H1 (cell line): ENCODE measurements around the gene RABEPK. TPM values are rescaled to one million over a fixed set of nuclear protein-coding genes. Genes with fewer than 3 reads are reported as not detected.

ENCODE experiments used
- CTCF ChIA-PET: fragments of 300-600 bp; sonication (Branson Sonifier 250); formaldehyde crosslinking; loops from one replicate; lab custom pipeline; 2021; ENCODE audit not compliant: partially characterized antibody; lab: Charles Lee
- POLR2A ChIA-PET: fragments of 300-600 bp; sonication (Branson Sonifier 250); formaldehyde crosslinking; loops from one replicate; lab custom pipeline; 2021; ENCODE audit warnings: inconsistent platforms; ENCODE audit not compliant: partially characterized antibody; lab: Charles Lee
- DNase-seq, 2 experiments: peaks; one replicate each; pipeline versions ENCODE4 v3.0.0 to v3.0.0-alpha.2; 2010 to 2022; ENCODE audit warnings: low spot score in 2 of 2, low read depth in 1 of 2, mixed read lengths in 1 of 2
- FAIRE-seq: peaks from 2 replicates; lab custom pipeline; 2011; peaks lifted over from hg19 to GRCh38; lab: Jason Lieb, UNC
- H2AFZ ChIP-seq: 2 replicates; pipeline ENCODE4 v1.8.1; 2012; ENCODE audit warnings: low read length, inconsistent platforms
- H2AK5ac ChIP-seq: 2 replicates; pipeline ENCODE4 v1.6.1; 2013; ENCODE audit warnings: low read depth, low read length
- H2BK120ac ChIP-seq: replicated peaks from 2 replicates; pipeline ENCODE3; 2013; ENCODE audit warnings: low read depth, low read length, inconsistent platforms
- H2BK12ac ChIP-seq: 2 replicates; pipeline ENCODE4 v1.6.1; 2013; ENCODE audit warnings: low read depth, low read length
- H2BK15ac ChIP-seq: 2 replicates; pipeline ENCODE4 v1.6.1; 2013; ENCODE audit warnings: low read length
- H2BK20ac ChIP-seq: 2 replicates; pipeline ENCODE4 v1.6.1; 2013; ENCODE audit warnings: low read length
- H2BK5ac ChIP-seq: 2 replicates; pipeline ENCODE4 v1.6.1; 2013; ENCODE audit warnings: low read depth, low read length
- H3K14ac ChIP-seq: 2 replicates; pipeline ENCODE4 v1.6.1; 2013; ENCODE audit warnings: inconsistent platforms; ENCODE audit not compliant: insufficient read length
- H3K18ac ChIP-seq: 2 replicates; pipeline ENCODE4 v1.6.1; 2013; ENCODE audit warnings: low read length; ENCODE audit errors: extremely low read depth
- H3K23ac ChIP-seq: 2 replicates; pipeline ENCODE4 v1.6.1; 2013; ENCODE audit warnings: inconsistent platforms; ENCODE audit not compliant: insufficient read length
- H3K23me2 ChIP-seq: 2 replicates; pipeline ENCODE4 v1.6.1; 2013; ENCODE audit warnings: low read depth, low read length
- H3K27ac ChIP-seq: 2 replicates; pipeline ENCODE4 v1.6.1; 2011; ENCODE audit warnings: low read depth, low read length, inconsistent platforms
- H3K27me3 ChIP-seq, 4 experiments: replicated peaks in 1 of 4; 1 replicate in 1 of 4; 2 replicates in 3 of 4; pipeline versions ENCODE4 v1.6.1 to v1.8.1; 2011 to 2013; ENCODE audit warnings: low read length in 3 of 4, mild to moderate bottlenecking in 3 of 4, inconsistent platforms in 2 of 4, mixed read lengths in 2 of 4, moderate library complexity in 1 of 4; ENCODE audit not compliant: control insufficient read depth in 3 of 4, insufficient read depth in 3 of 4; ENCODE audit errors: extremely low read depth in 1 of 4
- H3K36me3 ChIP-seq, 4 experiments: 2 replicates each; pipeline versions ENCODE4 v1.6.1 to v1.8.1; 2011 to 2013; ENCODE audit warnings: mild to moderate bottlenecking in 4 of 4, low read length in 3 of 4, moderate library complexity in 2 of 4, control low read depth in 1 of 4, inconsistent platforms in 1 of 4; ENCODE audit not compliant: insufficient read depth in 4 of 4, control insufficient read depth in 2 of 4
- H3K4ac ChIP-seq: replicated peaks from 2 replicates; pipeline ENCODE3; 2013; ENCODE audit warnings: low read length, low read depth, mixed read lengths, inconsistent platforms; ENCODE audit not compliant: insufficient read length
- H3K4me1 ChIP-seq, 4 experiments: replicated peaks in 1 of 4; 1 replicate in 1 of 4; 2 replicates in 3 of 4; pipeline versions ENCODE4 v1.6.1 to v1.8.1; 2011 to 2013; ENCODE audit warnings: low read length in 3 of 4, inconsistent platforms in 2 of 4, mixed read lengths in 1 of 4; ENCODE audit not compliant: insufficient read depth in 4 of 4, control insufficient read depth in 3 of 4
- H3K4me2 ChIP-seq, 2 experiments: 2 replicates each; pipeline versions ENCODE4 v1.6.1 to v1.8.1; 2011 to 2013; ENCODE audit warnings: low read depth in 2 of 2, low read length in 2 of 2, control low read depth in 1 of 2, inconsistent platforms in 1 of 2, mild to moderate bottlenecking in 1 of 2; ENCODE audit not compliant: insufficient read depth in 1 of 2
- H3K4me3 ChIP-seq, 4 experiments: fragments of 200-600, 300-600 bp in 1 of 4; sonication (generic), shearing (Covaris generic), sonication (Bioruptor Twin) in 1 of 4; 2 replicates each; pipeline versions ENCODE4 v1.5.1 to v1.8.1; 2011 to 2016; ENCODE audit warnings: low read length in 4 of 4, low read depth in 3 of 4, control low read depth in 2 of 4, inconsistent platforms in 2 of 4, mild to moderate bottlenecking in 2 of 4, mixed read lengths in 1 of 4, moderate library complexity in 1 of 4; ENCODE audit not compliant: insufficient read depth in 2 of 4; ENCODE audit errors: extremely low read depth in 1 of 4
- H3K56ac ChIP-seq: replicated peaks from 2 replicates; pipeline ENCODE3; 2013; ENCODE audit warnings: low read depth, mild to moderate bottlenecking, mixed read lengths, low read length, inconsistent platforms; ENCODE audit not compliant: insufficient read length
- H3K79me1 ChIP-seq: 2 replicates; pipeline ENCODE4 v1.6.1; 2013; ENCODE audit warnings: low read depth, low read length, control low read depth
- H3K79me2 ChIP-seq, 2 experiments: 2 replicates each; pipeline versions ENCODE4 v1.6.1 to v1.8.1; 2012 to 2013; ENCODE audit warnings: low read length in 2 of 2, mild to moderate bottlenecking in 2 of 2, inconsistent platforms in 1 of 2; ENCODE audit not compliant: insufficient read depth in 2 of 2, control insufficient read depth in 1 of 2
- H3K9ac ChIP-seq, 4 experiments: replicated peaks in 1 of 4; 1 replicate in 1 of 4; 2 replicates in 3 of 4; pipeline versions ENCODE4 v1.6.1 to v1.8.1; 2011 to 2013; ENCODE audit warnings: low read depth in 3 of 4, low read length in 3 of 4, control low read depth in 2 of 4, mild to moderate bottlenecking in 2 of 4, moderate library complexity in 2 of 4, inconsistent platforms in 1 of 4; ENCODE audit errors: extremely low read depth in 1 of 4
- H3K9me3 ChIP-seq, 2 experiments: 2 replicates each; pipeline versions ENCODE4 v1.6.1 to v1.8.1; 2012 to 2013; ENCODE audit warnings: mild to moderate bottlenecking in 2 of 2, moderate library complexity in 2 of 2, control low read depth in 1 of 2, inconsistent platforms in 1 of 2, low read depth in 1 of 2, low read length in 1 of 2, mixed read lengths in 1 of 2; ENCODE audit not compliant: insufficient read depth in 2 of 2
- H4K20me1 ChIP-seq, 2 experiments: replicated peaks in 1 of 2; 2 replicates each; pipeline versions ENCODE3 to v1.8.1; 2011 to 2013; ENCODE audit warnings: inconsistent platforms in 2 of 2, low read length in 2 of 2, mild to moderate bottlenecking in 1 of 2; ENCODE audit not compliant: insufficient read depth in 2 of 2, control insufficient read depth in 1 of 2
- H4K5ac ChIP-seq: 2 replicates; pipeline ENCODE4 v1.6.1; 2013; ENCODE audit warnings: low read length, low read depth, mixed read lengths, inconsistent platforms; ENCODE audit not compliant: insufficient read length
- H4K8ac ChIP-seq: 2 replicates; pipeline ENCODE4 v1.8.0; 2013; ENCODE audit warnings: mild to moderate bottlenecking, moderate library complexity, low read length, inconsistent platforms; ENCODE audit not compliant: insufficient read depth; ENCODE audit errors: extremely low read depth
- H4K91ac ChIP-seq: replicated peaks from 2 replicates; pipeline ENCODE3; 2013; ENCODE audit warnings: low read length, mixed read lengths, inconsistent platforms; ENCODE audit not compliant: insufficient read length
- GTF2F1 ChIP-seq: IDR thresholded peaks from 2 replicates; pipeline ENCODE4 v1.6.1; 2012; ENCODE audit warnings: low read depth, low read length, improper control_type of control experiment, borderline replicate concordance
- JUN ChIP-seq: IDR thresholded peaks from 2 replicates; pipeline ENCODE4 v1.6.1; 2011; ENCODE audit warnings: low read depth, mild to moderate bottlenecking, improper control_type of control experiment, low read length
- KDM4A ChIP-seq: IDR thresholded peaks from one replicate; pipeline ENCODE4 v1.7.1; 2012; ENCODE audit warnings: low read depth, mild to moderate bottlenecking, moderate library complexity, low read length, inconsistent platforms; ENCODE audit not compliant: severe bottlenecking
- PHF8 ChIP-seq: fragments of 200-600 bp; sonication (generic); conservative IDR thresholded peaks from 2 replicates; pipeline ENCODE4 v1.7.1; 2012; ENCODE audit warnings: low read depth, mild to moderate bottlenecking, inconsistent platforms, low read length, moderate library complexity
- RAD21 ChIP-seq, 2 experiments: IDR thresholded peaks in 1 of 2; conservative IDR thresholded peaks in 1 of 2; 2 replicates each; pipeline ENCODE4 v1.6.1; 2011; ENCODE audit warnings: low read depth in 2 of 2, low read length in 2 of 2, improper control_type of control experiment in 1 of 2, inconsistent platforms in 1 of 2, mild to moderate bottlenecking in 1 of 2, moderate library complexity in 1 of 2
- SIRT6 ChIP-seq: IDR thresholded peaks from one replicate; pipeline ENCODE4 v1.7.1; 2012; ENCODE audit warnings: low read length, inconsistent platforms
- SRF ChIP-seq: IDR thresholded peaks from 2 replicates; pipeline ENCODE4 v1.6.1; 2011; ENCODE audit warnings: mild to moderate bottlenecking, low read depth, low read length, moderate library complexity
- WGBS, 2 experiments: shearing (Covaris generic) in 1 of 2; methylation state at CpG; one replicate each; pipeline versions ENCODE4 v1.1.6 to v1.1.7; 2013 to 2015; ENCODE audit warnings: low lambda C conversion rate in 2 of 2, mixed read lengths in 2 of 2, inconsistent platforms in 1 of 2, low coverage in 1 of 2, missing lambda C conversion rate in 1 of 2; ENCODE audit not compliant: insufficient replicate concordance in 2 of 2, insufficient coverage in 1 of 2, insufficient read length in 1 of 2; ENCODE audit errors: extremely low coverage in 1 of 2, missing lambda C conversion rate in 1 of 2; 5-methylcytosine and 5-hydroxymethylcytosine counted together
- polyA plus RNA-seq, 7 experiments: library from polyadenylated mRNA; depleted of rRNA in 3 of 7; stranded (reverse) in 5 of 7; unstranded in 2 of 7; fragments of >200 nt in 5 of 7; fragments of 200-250 nt in 2 of 7; gene quantifications; 1 replicate in 5 of 7; 2 replicates in 1 of 7; 4 replicates in 1 of 7; pipeline versions ENCODE4 v1.2.1 to v1.2.3, GENCODE V29; 2011 to 2013; ENCODE audit warnings: missing spikeins in 2 of 7, mixed read lengths in 2 of 7
- total RNA-seq: library from RNA; stranded (reverse); fragmentation: NEBNext Ultra II Directional; extraction: Animal tissue kit (Norgen Biotek cat#: 25700); gene quantifications from 2 replicates; pipeline ENCODE4 v1.2.1, GENCODE V29; 2021
- TF ChIP-seq, protein P1 (sequence below): IDR thresholded peaks from 2 replicates; pipeline ENCODE4 v1.6.1; 2012; ENCODE audit warnings: inconsistent platforms

The RABEPK gene
- total and polyA plus RNA-seq, 2 of the 8 experiments (the other 6 are each of a cell fraction or from before 2014, with no cell fraction given) = 26.3 to 34.3 TPM

DNA sequence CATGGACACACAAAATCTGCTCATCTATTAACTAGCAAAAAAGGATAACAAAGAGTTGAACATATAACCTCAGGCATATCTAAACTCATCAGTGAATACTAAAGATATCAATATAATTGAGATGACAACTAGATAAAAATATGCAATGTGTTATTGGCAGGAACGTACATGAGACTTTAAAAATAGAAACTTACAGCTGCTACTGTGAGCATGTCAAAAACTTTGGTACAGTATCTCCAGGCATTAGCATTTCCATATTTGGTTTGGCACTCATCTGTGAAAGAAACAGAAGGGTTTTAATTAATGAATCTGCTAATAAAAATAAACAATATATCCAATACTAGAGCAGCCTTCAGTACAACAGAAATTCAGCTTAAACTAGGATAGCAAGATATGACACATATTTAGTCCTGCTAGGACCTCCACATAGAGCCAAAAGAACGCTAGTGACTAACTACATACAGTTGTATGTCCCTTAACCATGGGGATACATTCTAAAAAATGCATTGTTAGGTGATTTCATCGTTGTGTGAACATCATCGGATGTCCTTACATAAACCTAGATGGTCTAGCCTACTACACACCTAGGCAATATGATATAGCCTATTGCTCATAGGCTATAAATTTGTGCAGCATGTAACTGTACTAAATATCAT lies 46.5 kb upstream of the RABEPK start:
- no peak overlapping the region for H2BK120ac ChIP-seq
- peaks cover 0 to 5% (median 1%) of the 10 kb centered on the region in 4 experiments; a peak in 1 of 7 replicates for H3K4me1 ChIP-seq
- no peak overlapping the region for H2BK15ac ChIP-seq
- no peak overlapping the region for H3K27ac ChIP-seq
- no peaks in the 10 kb centered on the region for H3K27me3 ChIP-seq
- H3K9me3 ChIP-seq = no peaks in the 10 kb centered on the region
- H4K20me1 ChIP-seq = peaks cover 0 to 2% of the 10 kb centered on the region in 2 experiments
- no peak overlapping the region for H3K23ac ChIP-seq
- no peak overlapping the region for H4K91ac ChIP-seq
- no peak overlapping the region for H3K14ac ChIP-seq
- H3K18ac ChIP-seq = no peak overlapping the region
- no peak overlapping the region for H2BK5ac ChIP-seq
- H4K5ac ChIP-seq = no peak overlapping the region
- ChIA-PET CTCF (interaction anchor here (0.6 to 1.1 kb wide), 2 partner anchors 10 to 65 kb away, joined by 3 read pairs; no protein-coding TSS in a partner anchor), POLR2A (no interaction called here)
- no peak overlapping the region for H3K4me3 ChIP-seq
- no peak overlapping the region for H2BK20ac ChIP-seq
- no peak overlapping the region for H3K56ac ChIP-seq
- no peak overlapping the region for H3K4me2 ChIP-seq
- TF ChIP-seq, protein P1, sequence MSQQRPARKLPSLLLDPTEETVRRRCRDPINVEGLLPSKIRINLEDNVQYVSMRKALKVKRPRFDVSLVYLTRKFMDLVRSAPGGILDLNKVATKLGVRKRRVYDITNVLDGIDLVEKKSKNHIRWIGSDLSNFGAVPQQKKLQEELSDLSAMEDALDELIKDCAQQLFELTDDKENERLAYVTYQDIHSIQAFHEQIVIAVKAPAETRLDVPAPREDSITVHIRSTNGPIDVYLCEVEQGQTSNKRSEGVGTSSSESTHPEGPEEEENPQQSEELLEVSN = no peak
- TF ChIP-seq SRF (no peak), SIRT6 (no peak), GTF2F1 (no peak), KDM4A (no peak), JUN (no peak), RAD21 (IDR thresholded peaks at IDR 0.05 in 1 of 2, conservative IDR thresholded peaks at IDR 0.05 in 1 of 2; ENCODE audit: low read depth in 2 of 2, low read length in 2 of 2) (no peak), PHF8 (no peak)
- H3K79me1 ChIP-seq = no peaks in the 10 kb centered on the region
- no peaks in the 10 kb centered on the region for H3K79me2 ChIP-seq
- H2AFZ ChIP-seq = no peak overlapping the region
- no peak overlapping the region for H2BK12ac ChIP-seq
- H3K9ac ChIP-seq = no peak overlapping the region
- FAIRE-seq (no peak), DNase-seq (no peak)
- H4K8ac ChIP-seq = no peak overlapping the region; the same call in 1 of the 2 replicates
- no peak overlapping the region for H2AK5ac ChIP-seq
- no peaks in the 10 kb centered on the region for H3K23me2 ChIP-seq
- WGBS, 2 experiments = 94% methylated on average over 4 of the region's 4 CpGs; no CpG with 5 or more reads in 1 of the 2 experiments
- H3K4ac ChIP-seq = no peak overlapping the region
- H3K36me3 ChIP-seq = peaks cover 16 to 47% (median 29%) of the 10 kb centered on the region in 4 experiments
